ENCODE measurements around the gene TYW1B.
A peak's percentile ranks its signal among the peaks of the same experiment; 100 is the strongest.
"Not testable (repeated sequence)": the region's sequence is repeated elsewhere in the genome, so short reads cannot be mapped to it uniquely, and the experiment has no call there.

Gene TYW1B

DNA sequence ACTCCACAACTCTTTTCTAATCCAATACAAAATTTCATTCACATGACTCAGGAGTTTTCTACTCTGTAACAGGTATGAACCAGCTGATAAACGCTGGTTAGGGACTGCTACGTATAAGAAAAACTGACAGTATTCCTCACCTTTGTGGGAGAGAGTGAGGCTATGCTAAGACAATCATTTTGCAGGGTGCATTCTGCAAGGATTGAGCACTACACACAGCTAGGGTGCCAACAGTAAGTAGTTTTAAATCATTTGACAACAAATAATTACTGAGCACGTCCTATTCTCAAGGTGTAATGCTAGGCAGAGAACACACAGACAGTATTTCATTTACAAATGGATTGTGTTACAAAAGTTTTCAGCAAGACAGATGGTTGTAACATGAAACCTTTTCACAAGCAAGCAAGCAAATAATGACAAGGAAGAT is 206.2 kb downstream of the TYW1B start:
- not testable (repeated sequence) for DNase-seq

DNA sequence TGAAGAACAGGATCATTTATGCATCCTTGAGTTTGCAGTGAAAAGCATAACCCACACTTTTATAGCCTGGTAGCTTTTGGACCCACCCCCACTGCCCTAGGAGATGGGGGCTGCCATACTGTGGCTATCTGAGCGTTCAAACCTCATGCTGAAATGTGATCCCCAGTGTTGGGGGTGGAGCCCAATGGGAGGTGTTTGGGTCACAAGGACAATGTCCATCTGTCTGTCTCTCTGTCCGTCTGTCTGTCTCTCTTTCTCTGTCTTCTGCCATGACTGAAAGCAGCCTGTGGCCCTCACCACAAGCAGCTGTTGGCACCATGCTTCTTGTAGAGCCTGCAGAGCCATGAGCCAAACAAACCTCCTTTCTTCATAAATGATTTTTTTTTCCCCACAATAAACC is 207.1 kb downstream of the TYW1B start:
- DNase-seq: not testable (repeated sequence)

DNA sequence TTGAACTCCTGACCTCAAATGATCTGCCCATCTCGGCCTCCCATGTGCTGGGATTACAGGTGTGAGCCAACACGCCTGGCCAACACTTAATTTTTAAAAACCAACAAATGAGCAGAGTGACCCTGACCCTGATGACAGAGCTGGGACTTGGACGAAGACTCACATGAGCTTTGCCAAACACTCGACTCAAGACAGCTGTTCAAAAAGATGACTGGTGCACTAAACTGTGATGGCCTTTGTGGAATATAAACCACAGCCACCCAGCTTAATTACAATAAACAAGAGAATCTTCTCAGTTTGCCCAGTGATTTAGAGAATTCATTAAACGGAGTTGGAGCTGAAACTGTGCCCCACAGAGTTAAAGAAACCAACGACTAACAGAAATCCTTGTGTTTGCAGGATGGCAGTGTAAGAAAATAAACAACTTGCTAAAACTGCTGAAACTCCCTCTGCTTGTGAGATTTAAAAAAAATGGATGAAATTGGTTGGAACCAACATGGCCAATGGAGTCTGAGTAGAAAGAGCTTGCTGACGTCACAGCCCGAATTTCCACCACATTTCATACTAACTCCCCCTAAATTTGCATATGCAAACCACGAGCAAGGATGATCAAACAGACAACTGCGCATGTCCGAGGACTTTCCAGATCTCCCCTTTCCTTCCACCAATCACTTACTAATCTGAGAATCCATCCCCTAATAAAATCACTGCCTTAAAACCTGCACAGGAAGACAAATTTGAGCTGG is 209.4 kb downstream of the TYW1B start:
- not testable (repeated sequence) for DNase-seq

DNA sequence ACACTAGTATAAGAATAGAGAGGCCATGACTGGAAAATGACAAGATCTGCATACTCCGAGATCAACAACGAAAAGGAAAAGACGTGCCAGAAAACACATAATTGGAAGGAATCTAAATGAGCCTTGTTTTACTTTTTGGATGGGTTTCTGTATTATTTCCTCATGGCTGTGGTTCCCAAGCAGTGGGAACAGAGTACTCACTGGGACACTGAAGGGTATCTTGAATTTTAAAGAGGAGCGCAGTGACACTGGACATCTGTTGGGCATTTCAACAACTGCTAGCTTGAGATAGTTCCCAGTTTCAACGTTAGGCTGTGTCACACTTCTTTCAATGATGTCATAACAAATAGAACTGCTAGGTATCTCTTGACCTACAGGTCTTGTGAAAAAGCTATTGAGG is 218.2 kb downstream of the TYW1B start:
- DNase-seq: not testable (repeated sequence)

DNA sequence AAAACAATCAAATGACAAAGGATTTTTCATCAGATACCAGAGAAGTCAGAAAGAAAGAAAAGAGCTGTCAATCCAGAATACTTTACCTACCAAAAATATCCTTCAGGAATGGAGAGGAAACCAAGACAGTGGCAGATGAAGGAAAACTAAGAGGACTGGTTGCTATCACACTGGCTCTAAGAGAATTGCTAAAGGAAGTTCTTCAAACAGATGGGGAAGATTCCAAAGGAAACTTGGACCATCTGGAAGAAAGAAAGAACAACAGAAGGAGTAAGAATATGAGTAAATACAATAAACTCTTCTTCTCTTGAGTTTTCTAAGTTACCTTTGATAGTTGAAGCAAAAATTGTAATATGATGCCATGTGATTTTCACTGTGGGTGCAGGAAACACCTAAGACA is 220.0 kb downstream of the TYW1B start:
- DNase-seq: not testable (repeated sequence)

DNA sequence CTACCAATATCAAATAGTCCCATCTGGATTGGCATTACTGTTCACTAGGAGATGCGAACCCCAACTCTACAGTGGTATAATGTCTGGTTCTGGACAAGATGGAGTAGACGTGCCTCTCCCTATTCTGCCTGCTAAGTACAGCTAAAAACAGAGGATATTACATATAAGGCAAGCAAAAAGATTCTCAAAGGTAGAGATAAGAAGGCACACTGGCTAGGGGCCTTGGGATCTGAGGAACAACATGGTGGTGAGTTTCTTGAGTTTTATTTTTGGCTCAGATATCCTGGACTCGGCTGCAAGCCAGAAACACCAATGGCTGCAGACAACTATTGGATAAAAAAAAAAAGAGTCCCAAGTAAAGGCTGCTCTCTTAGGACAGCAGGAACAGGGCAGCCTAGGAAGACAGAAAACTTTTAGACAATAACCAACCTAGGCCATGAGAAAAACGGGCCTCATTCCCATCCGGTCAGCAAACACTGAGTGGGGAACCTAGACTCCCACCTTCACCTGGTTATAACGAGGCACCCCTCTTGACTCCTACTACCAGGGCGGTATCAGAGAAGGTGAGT is 222.1 kb downstream of the TYW1B start:
- DNase-seq: not testable (repeated sequence)

DNA sequence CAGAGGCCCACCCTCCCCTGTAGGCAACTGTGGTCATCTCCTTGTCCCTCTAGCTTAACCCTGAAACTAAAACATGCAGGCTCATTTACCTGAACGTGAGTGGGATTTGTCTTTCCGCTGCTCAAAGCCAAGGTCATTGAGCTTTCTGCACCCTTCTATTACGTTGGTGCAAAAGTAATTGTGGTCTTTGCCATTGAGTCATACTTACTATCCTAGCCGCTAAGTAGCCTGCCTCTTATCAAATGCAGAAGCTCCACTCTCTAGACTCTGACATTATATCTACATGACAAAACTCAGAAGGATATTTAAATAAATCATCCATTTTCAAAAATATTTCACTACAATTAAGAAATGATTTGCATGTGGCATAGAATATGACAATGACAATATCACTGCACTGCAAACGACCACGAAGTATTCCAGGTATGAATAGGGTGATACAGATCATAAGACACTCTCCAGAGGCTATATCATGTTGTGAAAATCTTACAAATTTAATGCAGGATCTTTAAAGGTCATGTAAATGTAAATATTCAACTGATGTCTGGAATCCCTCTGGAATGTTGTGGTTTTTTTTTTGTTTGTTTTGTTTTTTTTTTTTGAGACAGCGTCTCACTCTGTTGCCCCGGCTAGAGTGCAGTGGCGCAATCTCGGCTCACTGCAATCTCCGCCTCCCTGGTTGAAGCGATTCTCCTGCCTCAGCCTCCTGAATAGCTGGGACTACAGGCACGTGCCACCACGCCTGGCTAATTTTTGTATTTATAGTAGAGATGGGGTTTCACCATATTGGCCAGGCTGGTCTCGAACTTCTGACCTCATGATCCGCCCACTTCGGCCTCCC is 223.0 kb downstream of the TYW1B start:
- not testable (repeated sequence) for DNase-seq

DNA sequence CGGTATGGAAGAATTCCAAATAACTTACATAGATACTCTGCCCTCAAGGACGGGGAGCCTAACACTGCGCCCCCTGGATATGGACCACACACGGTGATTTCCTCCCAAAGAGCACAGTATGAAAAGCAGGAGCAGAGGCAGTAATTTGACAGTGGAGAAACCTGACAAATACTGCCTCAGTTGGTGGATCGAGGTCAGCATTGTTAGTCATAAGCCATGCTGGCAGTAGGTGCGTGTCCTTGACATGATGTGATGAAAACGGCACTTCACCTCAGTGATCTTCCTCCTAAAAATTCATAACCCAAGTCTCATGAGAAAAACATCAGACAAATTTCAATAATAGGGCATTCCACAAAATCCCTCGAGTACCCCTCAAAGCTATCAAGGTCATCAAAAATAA is 224.5 kb downstream of the TYW1B start:
- not testable (repeated sequence) for DNase-seq

DNA sequence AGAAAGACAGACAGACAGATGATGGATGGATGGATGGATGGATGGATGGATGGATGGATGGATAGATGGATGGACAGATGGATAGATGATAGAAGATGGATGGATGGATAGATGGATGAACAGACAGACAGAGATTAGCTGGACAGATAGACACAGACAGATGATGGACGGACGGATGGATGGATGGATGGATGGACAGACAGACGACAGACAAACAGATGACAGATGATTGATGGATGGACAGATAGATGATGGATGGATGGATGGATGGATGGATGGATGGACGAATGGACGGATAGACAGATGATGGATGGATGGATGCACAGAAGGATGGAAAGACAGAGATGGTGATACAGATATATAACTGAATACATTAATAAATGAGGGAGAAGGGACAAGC is 224.9 kb downstream of the TYW1B start:
- no peak for DNase-seq

DNA sequence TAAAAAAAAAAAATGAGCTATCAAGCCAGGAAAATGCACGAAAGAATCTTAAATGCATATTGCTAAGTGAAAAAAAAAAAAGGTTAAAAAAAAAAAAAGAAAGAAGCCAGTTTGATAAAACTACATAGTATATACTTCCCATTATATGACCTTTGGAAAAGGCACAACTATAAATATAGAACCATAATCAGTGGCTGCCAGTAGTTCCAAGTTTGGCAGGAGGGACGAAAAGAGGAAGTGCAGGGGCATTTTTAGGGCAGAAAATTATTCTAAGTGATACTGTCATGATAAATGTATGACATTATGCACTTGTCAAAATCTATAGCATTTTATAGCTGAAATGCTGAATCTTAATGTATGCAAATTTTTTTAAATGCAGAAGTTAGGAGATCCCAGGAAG is 226.3 kb downstream of the TYW1B start:
- peak; percentile 9 for DNase-seq

DNA sequence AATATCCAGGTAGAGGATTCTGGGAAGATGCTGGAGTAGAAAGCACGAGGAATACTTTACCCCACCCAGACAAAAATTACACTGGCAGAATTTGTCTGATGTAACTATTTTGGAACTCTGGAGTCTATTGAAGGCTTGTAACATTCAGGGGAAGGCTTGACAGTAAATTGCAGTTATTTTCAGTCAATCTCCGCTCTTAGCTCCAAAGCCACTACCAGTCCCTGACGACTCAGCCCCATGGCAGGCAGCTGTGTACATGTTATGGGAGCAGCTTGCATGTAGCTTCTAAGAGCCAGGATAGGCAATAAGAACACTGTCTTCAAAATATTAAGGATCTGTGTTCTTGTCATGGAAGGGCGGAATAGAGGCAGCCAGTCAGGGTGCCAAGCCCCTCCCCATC is 238.0 kb downstream of the TYW1B start:
- DNase-seq: not testable (repeated sequence)

DNA sequence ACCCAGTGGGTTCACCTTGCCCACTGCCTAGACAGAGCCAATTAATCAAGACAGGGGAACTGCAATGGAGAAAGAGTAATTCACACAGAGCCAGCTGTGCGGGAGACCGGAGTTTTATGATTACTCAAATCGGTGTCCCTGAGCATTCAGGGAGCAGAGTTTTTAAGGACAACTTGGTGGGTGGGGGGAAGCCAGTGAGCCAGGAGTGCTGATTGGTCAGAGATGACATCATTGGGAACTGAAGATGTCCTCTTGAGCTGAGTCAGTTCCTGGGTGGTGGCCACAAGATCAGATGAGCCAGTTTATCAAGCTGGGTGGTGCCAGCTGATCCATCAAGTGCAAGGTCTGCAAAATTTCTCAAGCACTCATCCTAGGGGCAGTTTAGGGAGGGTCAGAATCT is 240.7 kb downstream of the TYW1B start:
- DNase-seq: peak; percentile 2

DNA sequence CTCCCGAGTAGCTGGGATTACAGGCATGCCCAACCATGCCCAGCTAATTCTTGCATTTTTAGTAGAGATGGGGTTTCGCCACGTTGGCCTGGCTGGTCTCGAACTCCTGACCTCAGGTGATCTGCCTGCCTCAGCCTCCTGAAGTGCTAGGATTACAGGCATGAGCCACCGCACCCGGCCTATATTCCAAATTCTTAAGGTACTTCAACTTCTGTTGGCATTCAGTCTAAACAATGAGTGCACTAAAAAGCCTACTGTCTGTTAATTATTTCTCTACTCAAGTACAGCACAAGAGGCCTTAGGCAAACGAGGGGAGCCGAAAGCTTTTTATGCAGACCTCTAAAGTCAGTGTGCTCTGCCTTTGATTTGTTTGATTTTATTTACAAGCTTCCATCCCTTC is 243.4 kb downstream of the TYW1B start:
- DNase-seq: not testable (repeated sequence)

DNA sequence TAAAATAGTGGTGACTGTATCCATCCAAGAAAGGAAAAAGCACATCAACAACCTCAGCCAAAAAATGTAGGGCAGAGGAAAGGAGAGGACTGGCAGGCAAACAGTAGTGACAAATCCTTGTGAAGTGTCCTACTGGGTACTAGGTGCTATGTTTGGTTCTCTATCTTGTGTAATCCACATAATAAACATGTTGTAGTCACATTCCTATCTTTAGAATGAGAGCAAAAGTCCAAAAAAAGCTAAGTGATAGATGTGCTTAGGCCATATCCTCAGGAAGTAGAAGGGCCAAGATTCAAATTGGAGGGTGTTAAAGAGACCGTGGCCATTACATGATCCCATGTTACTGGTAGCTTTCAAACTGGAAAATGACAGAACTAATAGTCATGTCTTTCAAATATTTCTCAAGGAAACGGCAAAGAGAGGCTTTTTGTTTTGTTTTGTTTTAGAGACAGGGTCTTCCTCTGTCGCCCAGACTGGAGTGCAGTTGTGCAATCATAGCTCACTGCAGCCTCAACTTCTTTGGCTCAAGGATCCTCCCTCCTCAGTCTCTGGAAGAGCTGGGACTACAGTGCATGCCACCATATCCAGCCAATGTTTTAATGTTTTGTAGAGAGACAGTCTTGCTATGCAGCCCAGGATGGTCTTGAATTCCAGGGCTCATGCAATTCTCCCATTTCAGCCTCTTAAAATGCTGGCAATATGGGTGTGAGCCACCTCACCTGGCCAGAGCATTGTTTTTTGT is 244.2 kb downstream of the TYW1B start:
- DNase-seq: not testable (repeated sequence)

DNA sequence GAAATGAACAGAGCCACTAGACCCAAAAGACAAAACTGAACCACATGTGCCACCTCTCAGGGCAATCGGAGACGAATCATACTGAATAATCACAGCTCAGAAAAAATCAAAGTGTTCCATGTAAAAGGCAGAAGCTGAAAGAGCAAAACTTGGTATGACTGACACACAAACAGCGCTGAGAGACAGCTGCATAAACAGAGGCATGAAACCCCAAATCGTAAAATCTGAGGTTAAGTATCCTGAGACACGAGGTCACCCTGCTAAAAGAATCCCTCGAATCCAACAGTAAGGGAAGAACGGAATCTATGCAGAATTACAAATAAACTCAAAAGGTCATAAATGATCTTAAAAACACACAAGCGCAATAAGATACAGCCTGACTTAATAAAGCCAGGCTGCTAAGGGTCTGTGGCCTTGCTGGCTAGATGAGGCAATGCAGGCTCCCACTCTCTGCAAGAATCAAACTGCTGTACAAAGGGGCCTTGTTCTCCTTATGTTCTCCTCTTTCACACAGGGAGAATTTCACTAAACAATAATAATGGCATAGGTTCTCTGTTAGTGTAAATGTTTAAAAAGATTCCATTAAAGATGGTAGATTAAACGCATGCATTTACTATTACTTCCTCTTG is 247.7 kb downstream of the TYW1B start:
- DNase-seq: not testable (repeated sequence)

DNA sequence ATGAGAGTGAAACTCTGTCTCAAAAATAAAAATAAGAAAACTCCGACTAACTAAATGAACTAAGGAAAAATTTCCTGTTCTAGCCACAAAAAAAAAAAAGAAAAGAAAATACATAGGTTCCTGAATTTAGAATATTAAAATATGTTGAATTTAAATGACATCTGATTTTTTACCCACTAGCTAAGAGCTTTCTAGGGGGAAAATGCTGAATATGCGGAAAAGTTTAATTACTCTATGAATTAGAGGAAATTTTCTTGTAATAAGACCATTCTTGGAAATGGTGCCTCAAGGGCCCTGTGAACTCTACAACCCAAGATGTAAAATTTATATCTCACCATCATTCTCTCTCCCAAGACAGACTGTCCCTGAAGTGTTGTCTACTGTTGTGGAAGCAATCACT is 250.9 kb downstream of the TYW1B start:
- DNase-seq: no peak

DNA sequence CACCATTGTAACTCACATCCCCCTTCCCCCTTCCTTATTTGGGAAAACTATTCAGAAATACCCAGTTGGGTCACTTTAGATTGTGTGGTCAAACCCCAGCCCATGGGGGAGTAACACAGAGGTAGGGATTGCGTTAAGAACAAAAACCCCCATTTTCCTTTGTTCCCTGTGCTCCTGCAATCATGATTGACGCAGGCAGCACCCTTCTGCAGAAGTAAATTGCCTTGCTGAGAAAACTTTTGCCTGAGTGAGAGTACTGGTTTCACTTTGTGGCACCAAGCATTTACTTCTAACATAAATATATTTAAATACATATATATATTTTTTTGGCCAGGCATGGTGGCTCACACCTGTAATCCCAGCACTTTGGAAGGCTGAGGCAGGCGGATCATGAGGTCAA is 266.0 kb downstream of the TYW1B start:
- not testable (repeated sequence) for DNase-seq

DNA sequence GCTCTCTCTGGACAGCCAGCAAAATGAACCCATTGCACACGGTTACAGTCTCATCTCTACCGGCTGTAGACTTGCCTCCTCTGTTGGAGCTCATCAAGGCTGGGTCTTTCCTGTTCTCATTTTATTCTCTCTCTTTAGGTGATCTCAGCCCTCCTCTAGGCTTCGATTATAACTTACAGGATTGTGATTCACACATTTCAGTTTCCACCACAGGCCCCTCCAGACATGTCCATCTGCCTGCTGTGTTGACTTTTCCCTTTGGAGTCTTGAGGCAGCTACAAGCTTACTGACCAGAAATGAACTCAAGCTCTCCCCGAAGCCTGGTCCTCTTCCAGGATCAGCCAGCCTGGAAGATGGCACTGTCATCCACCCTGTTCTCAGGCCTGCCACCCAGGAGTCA is 268.5 kb downstream of the TYW1B start:
- not testable (repeated sequence) for DNase-seq

DNA sequence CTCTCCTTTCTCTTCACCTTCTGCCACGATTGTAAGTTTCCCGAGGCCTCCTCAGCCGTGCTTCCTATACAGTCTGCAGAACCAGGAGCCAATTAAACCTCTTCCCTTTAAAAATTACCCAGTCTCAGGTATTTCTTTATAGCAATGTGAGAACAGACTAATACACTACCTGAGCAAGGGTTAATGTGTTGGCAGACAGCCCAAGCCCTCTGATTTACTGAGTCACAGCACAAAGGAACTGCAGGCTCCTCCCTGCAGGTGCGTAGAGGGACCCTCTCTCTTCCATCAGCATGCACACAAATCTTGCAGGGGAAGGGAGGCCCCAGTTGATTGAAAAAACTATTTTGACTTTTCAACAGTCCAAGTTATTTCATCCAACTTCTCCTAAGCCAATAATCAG is 271.3 kb downstream of the TYW1B start:
- not testable (repeated sequence) for DNase-seq

DNA sequence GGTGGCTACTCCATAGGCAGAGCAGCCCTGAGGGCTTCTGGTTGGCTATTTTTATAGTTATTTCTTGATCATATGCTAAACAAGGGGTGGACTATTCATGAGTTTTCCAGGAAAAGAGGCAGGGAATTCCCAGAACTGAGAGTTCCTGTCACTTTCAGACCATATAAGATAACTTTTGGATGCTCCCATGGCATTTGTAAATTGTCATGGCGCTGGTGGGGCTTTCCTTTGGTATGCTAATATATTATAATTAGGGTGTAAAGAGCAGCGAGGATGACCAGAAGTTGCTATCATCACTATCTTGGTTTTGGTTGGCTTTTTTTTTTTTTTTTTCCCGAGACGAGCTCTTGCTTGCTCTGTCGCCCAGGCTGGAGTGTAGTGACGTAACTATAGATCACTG is 272.8 kb downstream of the TYW1B start:
- not testable (repeated sequence) for DNase-seq

DNA sequence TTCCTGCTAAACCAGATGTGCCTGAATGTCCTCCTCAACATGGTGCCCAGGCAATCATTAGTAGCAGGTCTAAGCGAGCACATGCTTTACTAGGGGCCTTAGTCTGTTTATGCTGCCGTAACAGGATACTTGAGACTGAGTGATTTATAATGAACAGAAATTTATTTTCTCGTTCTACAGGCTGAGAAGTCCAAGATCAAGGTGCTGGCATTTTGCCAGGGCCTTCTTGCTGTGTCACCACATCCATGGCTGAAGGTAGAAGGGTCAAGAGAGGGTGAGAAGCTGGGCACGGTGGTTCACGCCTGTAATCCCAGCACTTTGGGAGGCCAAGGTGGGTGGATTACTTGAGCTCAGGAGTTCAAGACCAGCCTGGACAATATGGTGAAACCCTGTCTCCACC is 273.6 kb downstream of the TYW1B start:
- not testable (repeated sequence) for DNase-seq

DNA sequence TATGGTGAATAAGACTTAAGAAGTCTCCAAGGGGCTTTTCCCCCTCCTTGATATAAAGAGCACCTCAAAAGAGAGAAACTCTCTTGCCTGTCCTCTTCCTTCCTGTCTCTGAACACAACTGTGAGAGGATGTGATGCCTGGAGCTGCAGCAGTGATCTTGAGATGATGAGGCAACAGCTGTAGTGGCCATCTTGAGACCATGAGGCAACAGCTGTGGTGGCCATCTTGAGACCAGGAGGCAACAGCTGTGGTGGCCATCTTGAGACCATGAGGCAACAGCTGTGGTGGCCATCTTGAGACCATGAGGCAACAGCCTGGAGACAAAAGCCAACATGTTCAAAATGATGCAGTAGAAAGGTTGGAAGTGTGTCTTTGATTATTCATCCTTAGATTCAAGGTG is 277.5 kb downstream of the TYW1B start:
- DNase-seq: peak; percentile 4

Data from hematopoietic multipotent progenitor cell treated with erythropoietin and hydrocortisone succinate and interleukin-3 and kit ligand, for 6 days (in vitro differentiated cells).